NCI-H510A (cell line): ENCODE results near the gene MRPS18B.

Experiments used
- DNase-seq: peaks from one replicate; lab custom pipeline; 2025; lab: John Stamatoyannopoulos, UW

Gene MRPS18B

DNA sequence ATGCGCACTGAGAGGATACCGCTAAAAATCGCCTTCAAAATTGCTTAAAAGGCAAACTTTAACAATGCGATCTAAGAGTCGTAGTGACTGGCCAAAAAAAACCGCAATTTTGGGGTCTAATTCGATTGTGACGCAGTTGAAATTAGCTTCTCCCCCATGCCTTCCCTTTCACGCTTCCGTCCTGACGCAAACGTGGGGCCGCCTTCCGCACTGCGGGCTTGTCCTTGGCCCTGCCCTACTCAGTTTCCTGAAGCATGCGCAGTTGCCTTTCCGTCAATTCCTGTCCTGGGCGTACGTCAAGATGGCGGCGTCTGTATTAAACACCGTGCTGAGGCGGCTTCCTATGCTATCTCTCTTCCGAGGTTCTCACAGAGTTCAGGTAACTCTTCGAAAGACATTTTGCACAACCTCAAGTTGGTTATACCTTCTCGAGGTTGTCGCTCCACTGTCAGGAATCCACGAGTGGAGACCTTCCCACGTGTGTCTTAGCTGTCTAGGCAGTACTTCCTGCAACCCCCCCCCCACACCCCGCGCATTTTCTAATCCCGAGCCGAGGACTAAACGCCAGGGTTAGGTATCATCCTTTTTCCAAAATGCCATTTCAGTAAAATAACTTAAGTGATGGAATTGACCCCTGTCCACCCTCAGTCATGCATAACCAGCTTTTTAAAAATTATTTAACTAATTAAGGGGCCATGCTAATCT is at the start of gene MRPS18B:
Gene MRPS18B (plus strand): TSS at position 276 of the 705 bp plus-strand sequence. CDS start 26 bp downstream, at position 302.
- DNase-seq = peak; percentile 91

DNA sequence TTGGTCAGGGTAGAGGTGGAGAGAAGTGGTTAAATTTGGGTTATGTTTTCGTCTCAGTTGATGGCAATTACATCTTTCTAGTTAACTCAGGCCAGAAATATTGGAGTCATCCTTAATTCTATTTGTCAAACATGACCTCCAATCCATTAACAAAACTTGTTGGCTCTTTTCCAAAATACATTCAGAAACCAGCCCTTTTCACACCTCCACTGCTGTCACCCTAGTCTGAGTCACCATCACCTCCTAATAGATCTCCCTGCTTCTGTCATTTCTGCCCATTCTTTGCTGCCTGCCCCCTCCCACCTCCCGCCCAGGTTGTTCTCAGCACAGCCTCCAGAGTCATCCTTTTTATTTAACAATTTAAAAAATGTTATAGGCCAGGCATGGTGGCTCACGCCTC is 49.4 kb upstream of the MRPS18B start:
- no peak for DNase-seq

DNA sequence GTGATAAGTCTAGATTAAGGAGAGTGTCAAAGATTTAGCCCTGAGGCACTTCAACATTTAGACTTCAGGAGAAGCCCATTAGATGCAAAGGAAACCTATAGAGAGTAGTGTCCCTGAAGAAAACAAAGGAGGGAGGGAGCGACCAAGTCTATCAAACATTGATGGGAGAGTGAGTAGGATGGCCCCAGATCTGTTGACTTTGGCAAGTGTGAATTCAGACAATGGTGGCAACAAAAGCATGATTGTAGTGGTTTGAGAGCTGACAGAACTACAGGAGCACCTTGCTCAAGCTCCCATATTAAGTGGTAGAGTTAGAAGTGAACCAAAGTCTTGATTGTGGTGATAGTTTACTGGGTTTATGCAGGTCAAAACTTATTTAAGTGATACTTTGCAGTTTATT is 47.4 kb upstream of the MRPS18B start:
- DNase-seq = no peak

DNA sequence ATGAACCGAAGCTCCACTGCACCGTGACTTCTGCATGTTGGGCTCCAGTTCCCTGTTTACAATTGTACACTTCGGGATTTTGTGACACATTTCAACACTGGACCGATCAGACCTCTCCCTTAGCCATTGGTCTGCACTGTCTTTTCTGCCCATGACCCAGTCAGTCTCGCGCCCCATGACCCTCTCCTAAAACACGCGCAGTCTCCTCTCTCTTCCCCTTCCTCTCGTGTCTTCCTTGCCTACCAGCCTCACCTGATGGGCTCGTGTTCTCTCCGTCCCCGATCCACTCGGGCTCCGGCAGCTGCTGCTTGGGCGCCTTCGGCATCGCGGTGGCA is 46.9 kb upstream of the MRPS18B start:
- DNase-seq = no peak

DNA sequence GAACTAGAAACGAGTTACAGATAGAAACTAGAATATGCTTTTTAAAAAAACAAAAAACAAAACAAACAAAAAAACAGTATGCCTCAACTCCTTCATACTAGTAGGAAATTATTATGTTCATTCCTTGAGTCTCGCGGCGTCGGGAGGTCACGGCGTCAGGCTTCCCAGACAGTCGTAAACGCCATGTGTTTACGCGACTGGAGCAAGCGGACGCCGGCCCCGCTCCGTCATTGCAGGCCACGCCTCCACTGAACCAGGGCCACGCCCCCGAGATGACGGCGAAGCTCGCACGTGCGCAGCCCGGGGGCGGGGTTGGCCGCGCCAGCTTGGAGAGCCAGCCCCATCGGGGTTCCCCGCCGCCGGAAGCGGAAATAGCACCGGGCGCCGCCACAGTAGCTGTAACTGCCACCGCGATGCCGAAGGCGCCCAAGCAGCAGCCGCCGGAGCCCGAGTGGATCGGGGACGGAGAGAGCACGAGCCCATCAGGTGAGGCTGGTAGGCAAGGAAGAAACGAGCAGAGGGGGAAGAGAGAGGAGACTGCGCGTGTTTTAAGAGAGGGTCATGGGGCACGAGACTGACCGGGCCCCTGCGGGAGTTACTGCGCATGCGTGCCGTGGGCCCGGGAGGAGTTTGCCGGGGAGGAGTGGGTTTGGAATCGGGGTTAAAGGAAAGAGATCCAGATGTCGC is 46.4 kb upstream of the MRPS18B start, which contains the start of gene ABCF1:
Gene ABCF1 (plus strand): TSS at position 368 of the 687 bp plus-strand sequence. CDS start 46 bp downstream, at position 414.
- peak; percentile 92 for DNase-seq

DNA sequence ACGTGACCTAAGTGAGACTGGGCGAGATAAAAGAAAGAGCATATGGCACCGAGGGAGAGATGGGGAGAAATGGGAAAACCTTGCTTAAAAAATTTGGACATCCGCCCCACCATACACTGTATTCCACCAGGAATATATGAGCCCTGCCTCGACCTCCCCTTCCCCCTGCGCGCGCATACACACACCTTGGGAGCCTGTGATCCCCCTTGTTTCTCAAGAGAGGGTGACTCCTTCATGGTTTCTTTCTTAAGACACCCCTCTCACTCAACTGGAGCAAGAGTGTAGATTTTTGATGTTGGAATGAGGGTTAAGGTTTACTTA is 45.9 kb upstream of the MRPS18B start:
- no peak for DNase-seq

DNA sequence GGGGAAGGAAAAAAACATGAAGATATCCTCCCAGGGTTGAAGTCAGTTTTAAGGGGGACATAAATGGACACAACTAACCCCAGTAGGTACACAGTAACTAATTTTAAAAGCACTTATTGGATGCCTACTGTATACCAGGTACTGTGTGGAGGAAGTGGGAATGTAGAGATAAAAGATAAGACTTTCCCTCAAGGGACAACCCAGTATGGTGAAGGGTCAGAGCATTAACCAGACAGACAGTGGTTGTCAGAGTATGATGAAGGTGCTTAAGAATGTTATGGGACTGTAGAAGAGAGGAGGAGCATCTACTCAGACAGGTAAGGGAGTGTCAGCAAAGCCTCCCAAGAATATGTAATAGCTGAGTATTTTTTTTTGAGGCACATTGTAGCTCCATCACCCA is 45.5 kb upstream of the MRPS18B start:
- DNase-seq = no peak

DNA sequence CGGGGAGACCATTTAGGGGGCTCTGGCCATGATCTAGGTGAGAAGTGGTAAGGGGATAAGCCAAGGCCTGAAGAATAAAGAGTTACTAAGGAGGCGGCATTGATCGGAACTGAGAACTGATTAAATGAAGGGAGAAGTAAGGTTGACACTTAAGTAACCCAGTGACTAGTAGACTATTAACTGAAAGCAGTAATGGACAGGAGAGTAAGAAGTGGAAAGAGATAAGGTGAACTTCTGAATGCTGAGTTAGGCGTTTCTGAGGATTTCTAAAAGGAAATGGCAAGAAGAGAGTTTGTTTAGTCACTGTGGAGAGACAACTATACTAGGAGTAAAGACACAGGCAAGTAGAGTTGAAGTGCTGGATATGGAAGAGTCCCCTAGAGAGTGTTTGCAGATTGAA is 44.5 kb upstream of the MRPS18B start:
- DNase-seq = no peak

DNA sequence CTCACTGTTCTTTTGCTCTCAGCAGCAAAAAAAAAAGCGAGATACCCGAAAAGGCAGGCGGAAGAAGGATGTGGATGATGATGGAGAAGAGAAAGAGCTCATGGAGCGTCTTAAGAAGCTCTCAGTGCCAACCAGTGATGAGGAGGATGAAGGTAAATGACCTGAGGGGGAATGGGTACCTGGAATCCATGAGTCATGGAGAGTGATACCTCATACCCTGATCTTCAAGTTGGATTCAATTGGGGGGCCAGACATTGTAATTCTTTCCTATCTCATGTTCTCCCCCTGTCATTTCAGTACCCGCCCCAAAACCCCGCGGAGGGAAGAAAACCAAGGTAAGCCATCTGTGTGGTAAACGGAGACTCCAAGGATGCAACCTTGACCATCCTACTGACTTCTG is 39.6 kb upstream of the MRPS18B start:
- no peak for DNase-seq

DNA sequence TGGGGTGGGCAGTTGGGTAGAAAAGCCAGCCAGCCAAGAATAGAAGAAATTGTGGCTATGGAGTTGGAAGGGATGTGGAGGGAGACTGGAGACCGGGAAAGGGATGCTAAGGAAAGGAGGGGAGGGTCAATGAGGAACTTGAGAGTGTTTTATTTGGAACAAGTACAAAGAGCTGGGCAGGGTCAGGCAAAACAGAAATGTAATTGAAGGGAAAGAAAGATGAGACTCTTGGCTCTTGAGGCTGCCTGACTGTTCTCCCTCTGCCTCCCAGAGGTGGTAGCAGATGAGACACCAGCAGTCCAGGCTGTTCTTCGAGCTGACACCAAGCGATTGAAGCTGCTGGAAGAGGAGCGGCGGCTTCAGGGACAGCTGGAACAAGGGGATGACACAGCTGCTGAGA is 33.7 kb upstream of the MRPS18B start:
- no peak for DNase-seq

DNA sequence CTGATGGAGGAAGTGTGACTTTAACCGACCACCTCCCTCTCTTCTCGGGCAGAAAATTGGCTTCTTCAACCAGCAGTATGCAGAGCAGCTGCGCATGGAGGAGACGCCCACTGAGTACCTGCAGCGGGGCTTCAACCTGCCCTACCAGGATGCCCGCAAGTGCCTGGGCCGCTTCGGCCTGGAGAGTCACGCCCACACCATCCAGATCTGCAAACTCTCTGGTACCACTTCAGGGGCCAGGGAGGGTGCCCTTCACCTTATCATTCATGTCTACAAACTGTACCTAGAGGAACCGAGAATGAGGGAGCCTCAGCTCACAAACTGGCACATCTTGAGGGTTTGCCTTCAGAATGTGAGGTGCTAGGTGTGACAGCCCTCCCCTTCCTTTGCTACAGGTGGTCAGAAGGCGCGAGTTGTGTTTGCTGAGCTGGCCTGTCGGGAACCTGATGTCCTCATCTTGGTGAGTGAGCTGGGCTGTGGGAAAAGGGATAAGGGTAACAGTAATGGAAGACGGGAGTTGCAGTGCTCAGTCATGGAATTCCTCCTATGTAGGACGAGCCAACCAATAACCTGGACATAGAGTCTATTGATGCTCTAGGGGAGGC is 27.8 kb upstream of the MRPS18B start:
- no peak for DNase-seq

DNA sequence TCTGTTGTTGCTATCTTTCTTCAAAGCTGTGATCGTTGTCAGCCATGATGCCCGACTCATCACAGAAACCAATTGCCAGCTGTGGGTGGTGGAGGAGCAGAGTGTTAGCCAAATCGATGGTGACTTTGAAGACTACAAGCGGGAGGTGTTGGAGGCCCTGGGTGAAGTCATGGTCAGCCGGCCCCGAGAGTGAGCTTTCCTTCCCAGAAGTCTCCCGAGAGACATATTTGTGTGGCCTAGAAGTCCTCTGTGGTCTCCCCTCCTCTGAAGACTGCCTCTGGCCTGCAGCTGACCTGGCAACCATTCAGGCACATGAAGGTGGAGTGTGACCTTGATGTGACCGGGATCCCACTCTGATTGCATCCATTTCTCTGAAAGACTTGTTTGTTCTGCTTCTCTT is 27.1 kb upstream of the MRPS18B start:
- no peak for DNase-seq

DNA sequence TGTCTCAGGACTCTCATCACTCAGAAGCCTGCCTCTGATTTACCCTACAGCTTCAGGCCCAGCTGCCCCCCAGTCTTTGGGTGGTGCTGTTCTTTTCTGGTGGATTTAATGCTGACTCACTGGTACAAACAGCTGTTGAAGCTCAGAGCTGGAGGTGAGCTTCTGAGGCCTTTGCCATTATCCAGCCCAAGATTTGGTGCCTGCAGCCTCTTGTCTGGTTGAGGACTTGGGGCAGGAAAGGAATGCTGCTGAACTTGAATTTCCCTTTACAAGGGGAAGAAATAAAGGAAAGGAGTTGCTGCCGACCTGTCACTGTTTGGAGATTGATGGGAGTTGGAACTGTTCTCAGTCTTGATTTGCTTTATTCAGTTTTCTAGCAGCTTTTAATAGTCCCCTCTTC is 26.6 kb upstream of the MRPS18B start:
- no peak for DNase-seq

DNA sequence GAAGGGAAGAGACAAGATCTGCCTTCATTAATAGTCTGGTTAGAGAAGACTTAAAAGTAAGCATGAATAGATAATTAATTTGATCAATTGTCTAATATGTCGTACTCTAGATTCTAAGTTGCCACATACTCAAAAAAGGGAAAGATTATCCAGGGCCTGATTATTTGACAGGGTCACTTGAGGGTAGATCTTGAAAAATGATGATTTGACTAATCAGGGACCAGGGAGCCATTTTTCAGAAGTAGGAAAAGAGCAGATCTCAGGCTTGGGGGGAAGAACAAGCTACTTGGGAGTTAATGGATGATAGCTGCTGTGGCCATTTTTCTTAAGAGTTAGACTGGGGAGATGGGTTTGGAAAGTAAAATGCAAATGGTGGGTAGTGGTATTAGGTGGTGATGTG is 25.4 kb upstream of the MRPS18B start:
- no peak for DNase-seq

DNA sequence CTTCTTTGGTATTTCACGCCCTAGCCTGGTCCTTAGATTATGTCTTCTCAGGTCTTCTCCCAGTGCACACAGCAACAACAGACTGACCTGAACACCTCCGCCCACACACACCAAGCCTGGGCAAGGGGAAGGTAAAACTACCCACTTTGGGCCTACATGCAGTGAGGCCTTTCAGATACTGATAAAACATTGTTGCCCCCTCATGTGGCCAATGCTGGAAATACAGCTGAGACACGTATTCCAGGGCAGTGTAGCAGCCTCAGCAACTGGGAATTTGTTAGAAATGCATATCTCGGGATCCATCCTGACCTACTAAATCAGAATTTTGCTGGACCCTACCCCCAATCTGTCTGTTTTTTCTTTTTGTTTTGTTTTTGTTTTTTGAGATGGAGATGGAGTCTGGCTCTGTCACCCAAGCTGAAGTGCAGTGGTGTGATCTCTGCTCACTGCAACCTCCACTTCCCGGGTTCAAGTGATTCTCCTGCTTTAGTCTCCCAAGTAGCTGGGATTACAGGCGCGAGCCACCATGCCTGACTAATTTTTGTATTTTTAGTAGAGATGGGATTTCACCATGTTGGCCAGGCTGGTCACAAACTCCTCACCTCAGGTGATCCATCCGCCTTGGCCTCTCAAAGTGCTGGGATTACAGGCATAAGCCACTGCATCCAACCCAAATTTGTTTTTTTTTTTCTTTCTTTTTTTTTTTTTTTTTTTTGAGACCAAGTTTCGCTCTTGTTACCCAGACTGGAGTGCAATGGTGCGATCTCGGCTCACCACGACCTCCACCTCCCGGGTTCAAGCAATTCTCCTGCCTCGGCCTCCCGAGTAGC is 20.1 kb upstream of the MRPS18B start:
- DNase-seq = peak; percentile 27

DNA sequence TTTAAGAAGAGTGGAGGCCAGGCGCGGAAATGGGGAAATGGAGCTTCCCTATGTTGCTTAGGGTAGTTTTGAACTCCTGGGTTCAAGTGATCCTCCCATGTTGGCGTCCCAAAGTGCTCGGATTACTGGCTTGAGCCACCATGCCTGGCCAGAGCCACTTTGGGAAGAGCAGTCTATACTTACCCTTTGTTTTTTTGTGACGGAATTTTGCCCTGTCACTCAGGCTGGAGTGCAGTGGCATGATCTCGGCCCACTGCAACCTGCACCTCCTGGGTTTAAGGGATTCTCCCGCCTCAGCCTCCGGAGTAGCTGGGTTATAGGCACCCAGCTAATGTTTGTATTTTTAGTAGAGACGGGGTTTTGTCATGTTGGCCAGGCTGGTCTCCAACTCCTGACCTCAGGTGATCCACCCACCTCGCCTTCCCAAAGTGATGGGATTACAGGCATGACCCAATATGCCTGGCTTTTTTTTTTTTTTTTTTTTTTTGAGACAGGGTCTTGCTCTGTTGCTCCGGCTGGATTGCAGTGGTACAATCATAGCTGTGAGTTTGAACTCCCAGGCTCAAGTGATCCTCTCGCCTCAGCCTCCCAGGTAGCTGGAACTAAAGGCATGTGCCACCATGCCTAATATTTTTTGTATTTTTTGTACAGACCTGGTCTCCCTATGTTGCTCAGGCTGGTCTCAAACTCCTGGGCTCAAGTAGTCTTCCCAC is 18.6 kb upstream of the MRPS18B start:
- DNase-seq = no peak

DNA sequence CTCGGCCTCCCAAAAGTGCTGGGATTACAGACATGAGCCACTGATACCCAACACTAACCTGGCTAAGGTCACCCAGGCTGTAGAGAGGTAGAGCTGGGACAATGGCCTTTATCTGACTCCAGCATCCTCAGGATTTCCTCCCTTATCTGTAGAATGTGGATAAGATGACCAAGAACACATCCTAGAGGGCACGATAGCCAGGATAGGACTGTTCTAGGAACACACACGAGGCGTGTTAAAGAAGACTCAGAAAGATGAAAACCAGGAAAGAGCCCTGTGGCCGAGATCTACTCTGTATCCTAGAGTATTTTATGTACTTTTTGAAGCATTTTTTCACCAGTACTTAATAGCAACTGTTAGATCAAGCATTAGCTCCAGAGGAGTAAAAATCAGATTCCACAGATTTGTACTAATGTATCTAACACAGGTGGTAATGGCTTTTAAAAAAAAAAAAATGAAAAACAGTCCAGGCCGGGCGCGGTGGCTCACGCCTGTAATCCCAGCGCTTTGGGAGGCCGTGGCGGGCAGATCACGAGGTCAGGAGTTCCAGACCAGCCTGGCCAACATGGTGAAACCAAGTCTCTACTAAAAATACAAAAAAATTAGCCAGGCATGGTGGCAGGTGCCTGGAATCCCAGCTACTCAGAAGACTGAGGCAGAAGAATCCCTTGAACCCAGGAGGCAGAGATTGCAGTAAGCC is 17.9 kb upstream of the MRPS18B start:
- no peak for DNase-seq

DNA sequence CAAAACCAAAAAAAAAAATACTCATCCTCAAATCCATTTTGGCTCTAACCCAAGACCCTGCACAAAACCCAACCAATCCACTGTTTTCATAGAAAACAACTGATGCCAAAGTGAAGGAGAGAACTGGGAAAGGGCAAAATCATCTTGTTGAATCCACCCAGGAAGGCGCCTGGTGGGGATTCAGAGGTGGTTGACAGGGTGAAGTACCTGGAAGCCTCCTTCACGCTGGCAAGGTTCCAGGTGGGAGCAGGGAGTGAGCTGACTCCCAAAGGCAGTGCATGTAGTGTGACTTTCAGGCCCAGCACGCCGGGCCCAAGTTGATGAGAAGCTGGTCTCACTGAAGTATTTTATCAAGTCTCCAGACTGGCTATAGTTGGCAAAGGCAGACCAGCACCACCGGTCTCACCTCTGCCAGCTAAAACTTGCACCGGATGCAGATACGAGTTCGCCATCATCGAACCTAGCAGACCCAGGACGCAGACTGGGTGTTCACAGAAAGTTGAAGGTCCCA is 17.1 kb upstream of the MRPS18B start:
- DNase-seq = no peak

DNA sequence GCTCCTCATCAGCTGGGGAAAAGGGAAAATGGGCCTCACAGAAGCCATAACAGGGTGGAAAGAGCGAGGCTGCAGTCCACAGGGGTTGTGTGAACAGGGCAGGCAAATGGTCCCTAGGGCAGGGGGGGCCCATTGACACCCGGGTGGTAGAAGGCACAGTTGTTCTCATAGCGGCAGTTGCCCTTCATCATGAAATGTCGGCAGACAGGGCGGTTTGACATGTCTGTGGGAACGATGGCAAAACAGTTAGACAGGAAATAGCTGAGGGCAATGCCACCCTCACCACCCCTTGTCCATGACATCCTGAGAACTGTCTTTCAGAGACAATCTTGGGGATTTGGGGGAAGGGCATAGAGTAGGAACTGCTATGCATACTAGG is 16.2 kb upstream of the MRPS18B start:
- no peak for DNase-seq

DNA sequence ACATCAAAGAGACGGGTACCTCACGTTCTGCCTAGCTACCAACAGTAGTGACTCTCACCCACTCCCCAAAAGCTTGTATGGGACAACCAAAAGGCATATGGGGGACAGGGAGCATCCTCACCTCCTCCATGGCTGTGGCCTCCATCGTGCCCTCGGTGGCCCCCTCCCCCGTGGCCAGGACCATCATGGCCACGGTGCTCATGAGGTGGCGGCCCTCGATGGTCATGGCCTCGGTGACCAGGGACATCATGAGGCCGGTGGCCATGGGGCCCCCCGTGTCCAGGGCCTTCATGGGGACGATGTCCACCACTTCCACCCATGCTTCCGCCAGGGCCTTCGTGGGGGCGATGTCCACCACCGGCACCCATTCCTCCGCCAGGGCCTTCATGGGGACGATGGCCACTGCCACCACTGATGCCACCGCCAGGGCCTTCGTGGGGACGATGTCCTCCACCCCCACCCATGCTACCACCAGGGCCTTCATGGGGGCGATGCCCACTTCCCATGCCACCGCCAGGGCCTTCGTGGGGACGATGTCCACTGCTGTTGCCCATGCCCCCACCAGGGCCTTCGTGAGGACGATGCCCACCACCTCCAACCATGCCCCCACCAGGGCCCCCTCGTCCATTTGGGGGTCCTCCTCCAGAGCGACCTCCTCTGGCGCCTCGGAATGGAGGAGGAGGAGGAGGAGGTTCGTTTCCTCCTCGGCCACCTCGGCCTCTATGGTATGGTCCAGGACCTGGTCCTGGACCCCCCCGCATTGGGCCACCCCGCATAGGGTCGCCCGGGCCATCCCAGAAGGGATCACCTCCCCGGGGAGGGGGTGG is 15.6 kb upstream of the MRPS18B start:
- DNase-seq = no peak
